ENCODE data around the gene STK35.

STK35 gene

GRCh38 chr20:2156224-2156623 is 54.6 kb downstream of the STK35 start:
- Histone ChIP-seq H3K36me3 (replicated peaks; ENCODE audit: insufficient read depth, low read length) (no peaks in the 10 kb centered on the region), H3K4me1 (ENCODE audit: low read length) (no peaks in the 10 kb centered on the region), H3K9ac (ENCODE audit: low read length) (no peak overlapping the region), H2AFZ (ENCODE audit: low read length) (no peak overlapping the region), H3K79me2 (ENCODE audit: low read length) (no peaks in the 10 kb centered on the region), H3F3A (ENCODE audit: insufficient read depth, low read length) (no peaks in the 10 kb centered on the region), H3K9me3 (replicated peaks; ENCODE audit: insufficient read depth, low read length) (no peaks in the 10 kb centered on the region), H3K27ac (ENCODE audit: low read length) (no peak overlapping the region), H3K27me3 (replicated peaks; ENCODE audit: insufficient read depth, low read length) (no peaks in the 10 kb centered on the region), H4K20me1 (ENCODE audit: insufficient read depth, low read length) (no peaks in the 10 kb centered on the region), H3K4me2 (ENCODE audit: low read depth, low read length) (no peak overlapping the region), H3K9me2 (replicated peaks; ENCODE audit: insufficient read depth, low read length) (no peaks in the 10 kb centered on the region), H3K4me3 (ENCODE audit: low read length) (no peak overlapping the region)
- no peak for DNase-seq
- no peak for TF ChIP-seq CTCF (IDR thresholded peaks at IDR 0.05; ENCODE audit: low read length)
- TF ChIP-seq EZH2phosphoT487 (IDR thresholded peaks at IDR 0.05; ENCODE audit: low read length), result no peak
- no peak for TF ChIP-seq EZH2 (optimal IDR thresholded peaks at IDR 0.05; ENCODE audit: low read depth, low read length)

- Histone ChIP-seq H4K20me1 (ENCODE audit: insufficient read depth, low read length) (no peaks in the 10 kb centered on the region), H3K79me2 (ENCODE audit: low read length) (no peaks in the 10 kb centered on the region), H3K9me2 (replicated peaks; ENCODE audit: insufficient read depth, low read length) (no peaks in the 10 kb centered on the region), H3K4me1 (ENCODE audit: low read length) (no peaks in the 10 kb centered on the region), H3F3A (ENCODE audit: insufficient read depth, low read length) (no peaks in the 10 kb centered on the region), H3K27me3 (replicated peaks; ENCODE audit: insufficient read depth, low read length) (no peaks in the 10 kb centered on the region), H3K27ac (ENCODE audit: low read length) (no peak overlapping the region), H3K4me2 (ENCODE audit: low read depth, low read length) (no peak overlapping the region), H3K9me3 (replicated peaks; ENCODE audit: insufficient read depth, low read length) (no peaks in the 10 kb centered on the region), H3K4me3 (ENCODE audit: low read length) (no peak overlapping the region), H2AFZ (ENCODE audit: low read length) (no peak overlapping the region), H3K9ac (ENCODE audit: low read length) (no peak overlapping the region), H3K36me3 (replicated peaks; ENCODE audit: insufficient read depth, low read length) (no peaks in the 10 kb centered on the region)
- no peak for DNase-seq
- TF ChIP-seq CTCF (IDR thresholded peaks at IDR 0.05; ENCODE audit: low read length) (no peak), EZH2phosphoT487 (IDR thresholded peaks at IDR 0.05; ENCODE audit: low read length) (no peak), EZH2 (optimal IDR thresholded peaks at IDR 0.05; ENCODE audit: low read depth, low read length) (no peak)
These were observed 55.3 kb downstream of the STK35 start for GRCh38 chr20:2156666-2157624.

GRCh38 chr20:2162125-2162822 is 60.6 kb downstream of the STK35 start:
- H3K79me2 ChIP-seq (ENCODE audit: low read length), result no peaks in the 10 kb centered on the region
- H3K4me2 ChIP-seq (ENCODE audit: low read depth, low read length), result no peak overlapping the region
- no peaks in the 10 kb centered on the region for H4K20me1 ChIP-seq (ENCODE audit: insufficient read depth, low read length)
- H3K27me3 ChIP-seq (replicated peaks; ENCODE audit: insufficient read depth, low read length), result no peaks in the 10 kb centered on the region
- no peak overlapping the region for H3K9ac ChIP-seq (ENCODE audit: low read length)
- H3F3A ChIP-seq (ENCODE audit: insufficient read depth, low read length), result no peaks in the 10 kb centered on the region
- no peaks in the 10 kb centered on the region for H3K9me2 ChIP-seq (replicated peaks; ENCODE audit: insufficient read depth, low read length)
- H2AFZ ChIP-seq (ENCODE audit: low read length), result no peak overlapping the region
- H3K4me1 ChIP-seq (ENCODE audit: low read length), result no peaks in the 10 kb centered on the region
- no peaks in the 10 kb centered on the region for H3K9me3 ChIP-seq (replicated peaks; ENCODE audit: insufficient read depth, low read length)
- no peaks in the 10 kb centered on the region for H3K36me3 ChIP-seq (replicated peaks; ENCODE audit: insufficient read depth, low read length)
- no peak overlapping the region for H3K27ac ChIP-seq (ENCODE audit: low read length)
- no peak for DNase-seq
- H3K4me3 ChIP-seq (ENCODE audit: low read length), result no peak overlapping the region
- TF ChIP-seq EZH2 (optimal IDR thresholded peaks at IDR 0.05; ENCODE audit: low read depth, low read length), result no peak
- no peak for TF ChIP-seq EZH2phosphoT487 (IDR thresholded peaks at IDR 0.05; ENCODE audit: low read length)
- no peak for TF ChIP-seq CTCF (IDR thresholded peaks at IDR 0.05; ENCODE audit: low read length)

Measured in MM.1S (cell line).